GM12892 (cell line): ENCODE measurements around the gene LRRC3.

Experiments used
- POLR2A ChIP-seq: IDR thresholded peaks from 2 replicates; pipeline ENCODE4 v1.6.1; 2011; ENCODE audit warnings: low read depth, low read length, control low read depth
- POLR2AphosphoS5 ChIP-seq: IDR thresholded peaks from 2 replicates; pipeline ENCODE4 v1.6.1; 2011; ENCODE audit warnings: low read depth, low read length, control low read depth
- TAF1 ChIP-seq: IDR thresholded peaks from 2 replicates; pipeline ENCODE4 v1.6.1; 2011; ENCODE audit warnings: low read depth, mild to moderate bottlenecking, control low read depth, low read length, borderline replicate concordance

GRCh38 chr21:44456915-44457736 lies 1.8 kb downstream of the LRRC3 start:
- TF ChIP-seq POLR2AphosphoS5 (no peak), POLR2A (no peak), TAF1 (no peak)
